ENCODE results near the gene PML.

The PML gene

GRCh38 chr15:73986055-73986775 is 8.3 kb upstream of the PML start:
- H3K9me3 Mint-ChIP-seq, result no peaks in the 10 kb centered on the region
- no peak overlapping the region for H3K4me3 Mint-ChIP-seq
- H3K27ac Mint-ChIP-seq, result no peak overlapping the region
- peaks cover 45% of the 10 kb centered on the region for H3K4me1 Mint-ChIP-seq (ENCODE audit: low read depth)
- H3K27me3 Mint-ChIP-seq, result no peaks in the 10 kb centered on the region
- H3K36me3 Mint-ChIP-seq (ENCODE audit: low read depth), result peaks cover 54% of the 10 kb centered on the region
- DNase-seq, result no peak

GRCh38 chr15:73986776-73987056 is 7.8 kb upstream of the PML start:
- no peak for DNase-seq
- H3K36me3 Mint-ChIP-seq (ENCODE audit: low read depth), result peaks cover 54% of the 10 kb centered on the region
- H3K4me3 Mint-ChIP-seq, result no peak overlapping the region
- H3K9me3 Mint-ChIP-seq, result no peaks in the 10 kb centered on the region
- peaks cover 43% of the 10 kb centered on the region for H3K4me1 Mint-ChIP-seq (ENCODE audit: low read depth)
- H3K27me3 Mint-ChIP-seq, result no peaks in the 10 kb centered on the region
- H3K27ac Mint-ChIP-seq, result no peak overlapping the region

GRCh38 chr15:73987250-73987649 is 7.3 kb upstream of the PML start:
- Mint-ChIP-seq H3K4me3 (no peak overlapping the region), H3K36me3 (ENCODE audit: low read depth) (peaks cover 54% of the 10 kb centered on the region), H3K4me1 (ENCODE audit: low read depth) (peaks cover 38% of the 10 kb centered on the region), H3K27ac (no peak overlapping the region), H3K27me3 (no peaks in the 10 kb centered on the region), H3K9me3 (no peaks in the 10 kb centered on the region)
- no peak for DNase-seq

- H3K4me1 Mint-ChIP-seq (ENCODE audit: low read depth), result peaks cover 38% of the 10 kb centered on the region
These were observed 6.7 kb upstream of the PML start for GRCh38 chr15:73987681-73988444.

GRCh38 chr15:73988445-73988969 is 6.0 kb upstream of the PML start:
- Mint-ChIP-seq H3K4me3 (no peak overlapping the region), H3K27me3 (no peaks in the 10 kb centered on the region), H3K9me3 (no peaks in the 10 kb centered on the region), H3K36me3 (ENCODE audit: low read depth) (peaks cover 53% of the 10 kb centered on the region), H3K27ac (no peak overlapping the region), H3K4me1 (ENCODE audit: low read depth) (peaks cover 38% of the 10 kb centered on the region)
- no peak for DNase-seq

More at GRCh38 chr15:73987681-73988444, 6.7 kb upstream of the PML start:
- DNase-seq, result no peak
- H3K27me3 Mint-ChIP-seq, result no peaks in the 10 kb centered on the region
- H3K9me3 Mint-ChIP-seq, result no peaks in the 10 kb centered on the region
- peaks cover 54% of the 10 kb centered on the region for H3K36me3 Mint-ChIP-seq (ENCODE audit: low read depth)
- no peak overlapping the region for H3K4me3 Mint-ChIP-seq
- no peak overlapping the region for H3K27ac Mint-ChIP-seq

GRCh38 chr15:73989001-73989798 is 5.3 kb upstream of the PML start:
- Mint-ChIP-seq H3K4me3 (no peak overlapping the region), H3K4me1 (ENCODE audit: low read depth) (peaks cover 41% of the 10 kb centered on the region)

GRCh38 chr15:73990250-73991005 is 4.1 kb upstream of the PML start:
- H3K4me1 Mint-ChIP-seq (ENCODE audit: low read depth), result peaks cover 36% of the 10 kb centered on the region
- no peaks in the 10 kb centered on the region for H3K9me3 Mint-ChIP-seq
- no peak overlapping the region for H3K27ac Mint-ChIP-seq
- peak overlapping the region; percentile 91 for H3K4me3 Mint-ChIP-seq
- no peak for DNase-seq
- H3K27me3 Mint-ChIP-seq, result no peaks in the 10 kb centered on the region
- peaks cover 48% of the 10 kb centered on the region for H3K36me3 Mint-ChIP-seq (ENCODE audit: low read depth)

More at GRCh38 chr15:73989001-73989798, 5.3 kb upstream of the PML start:
- Mint-ChIP-seq H3K27me3 (no peaks in the 10 kb centered on the region), H3K36me3 (ENCODE audit: low read depth) (peaks cover 47% of the 10 kb centered on the region), H3K9me3 (no peaks in the 10 kb centered on the region), H3K27ac (no peak overlapping the region)
- DNase-seq, result no peak

- Mint-ChIP-seq H3K27ac (peak overlapping the region; percentile 61), H3K27me3 (no peaks in the 10 kb centered on the region), H3K4me1 (ENCODE audit: low read depth) (peaks cover 39% of the 10 kb centered on the region), H3K4me3 (peak overlapping the region; percentile 91), H3K36me3 (ENCODE audit: low read depth) (peaks cover 43% of the 10 kb centered on the region), H3K9me3 (no peaks in the 10 kb centered on the region)
- DNase-seq, result no peak
These were observed 3.3 kb upstream of the PML start for GRCh38 chr15:73991260-73991659.

- Mint-ChIP-seq H3K4me1 (ENCODE audit: low read depth) (peaks cover 46% of the 10 kb centered on the region), H3K4me3 (peak within 1 kb of the TSS; percentile 91), H3K9me3 (no peaks in the 10 kb centered on the region), H3K36me3 (ENCODE audit: low read depth) (peaks cover 40% of the 10 kb centered on the region), H3K27me3 (no peaks in the 10 kb centered on the region), H3K27ac (peak within 1 kb of the TSS; percentile 95)
- peak; percentile 98 for DNase-seq
These were observed 2.6 kb upstream of the PML start, which contains the start of gene STOML1 for GRCh38 chr15:73991726-73992593. Gene STOML1 (minus strand): TSS chr15:73992295. CDS start chr15:73992223, 72 bp downstream.

- H3K4me1 Mint-ChIP-seq (ENCODE audit: low read depth), result peaks cover 52% of the 10 kb centered on the region
- DNase-seq, result no peak
- H3K27ac Mint-ChIP-seq, result peak overlapping the region; percentile 95
- no peaks in the 10 kb centered on the region for H3K9me3 Mint-ChIP-seq
- peak overlapping the region; percentile 91 for H3K4me3 Mint-ChIP-seq
- H3K36me3 Mint-ChIP-seq (ENCODE audit: low read depth), result peaks cover 40% of the 10 kb centered on the region
- no peaks in the 10 kb centered on the region for H3K27me3 Mint-ChIP-seq
These were observed 2.0 kb upstream of the PML start for GRCh38 chr15:73992594-73992898.

- H3K27ac Mint-ChIP-seq, result peak overlapping the region; percentile 95
- H3K36me3 Mint-ChIP-seq (ENCODE audit: low read depth), result peaks cover 40% of the 10 kb centered on the region
- H3K27me3 Mint-ChIP-seq, result no peaks in the 10 kb centered on the region
- H3K4me1 Mint-ChIP-seq (ENCODE audit: low read depth), result peaks cover 61% of the 10 kb centered on the region
- H3K9me3 Mint-ChIP-seq, result no peaks in the 10 kb centered on the region
- peak overlapping the region; percentile 91 for H3K4me3 Mint-ChIP-seq
- no peak for DNase-seq
These were observed 1.1 kb upstream of the PML start for GRCh38 chr15:73993211-73993994.

GRCh38 chr15:73994912-73995622 is 551 bp downstream of the PML start:
- Mint-ChIP-seq H3K27me3 (no peaks in the 10 kb centered on the region), H3K27ac (peak overlapping the region; percentile 95), H3K36me3 (ENCODE audit: low read depth) (peaks cover 48% of the 10 kb centered on the region), H3K4me1 (ENCODE audit: low read depth) (peaks cover 71% of the 10 kb centered on the region), H3K4me3 (peak overlapping the region; percentile 91), H3K9me3 (no peaks in the 10 kb centered on the region)
- no peak for DNase-seq

Measured in activated T-cell treated with anti-CD3 and anti-CD28 coated beads, Interleukin-2, amount 50 U/mL, for 24 hours (primary cell).